ENCODE results near the gene BPIFA3.

The BPIFA3 gene

GRCh38 chr20:33267701-33268100 is 50.5 kb downstream of the BPIFA3 start:
- DNase-seq = no peak

GRCh38 chr20:33272155-33272873 is 55.2 kb downstream of the BPIFA3 start:
- DNase-seq = no peak

- no peak for DNase-seq
Observed at GRCh38 chr20:33273117-33273851, 56.1 kb downstream of the BPIFA3 start.

- no peak for DNase-seq
Observed at GRCh38 chr20:33275215-33275614, 58.1 kb downstream of the BPIFA3 start.

GRCh38 chr20:33275871-33276270 is 58.7 kb downstream of the BPIFA3 start:
- DNase-seq = no peak

GRCh38 chr20:33276303-33277113 is 59.4 kb downstream of the BPIFA3 start:
- DNase-seq = no peak

Measured in NCI-H345 (cell line).